ENCODE measurements around the gene VEGFC. TPM values are rescaled to one million over a fixed set of nuclear protein-coding genes. Genes with fewer than 3 reads are reported as not detected.

Gene VEGFC
- total RNA-seq, 5 donors from 2014 or later (not counting 1 experiment from before 2014, with no cell fraction given), result 0.13 to 0.18 TPM; not detected in 3

- WGBS (ENCODE audit: insufficient coverage), result no CpG with 5 or more reads among the region's 4 CpGs
Measured at GRCh38 chr4:176837169-176837895, 44.6 kb upstream of the VEGFC start.

DNA sequence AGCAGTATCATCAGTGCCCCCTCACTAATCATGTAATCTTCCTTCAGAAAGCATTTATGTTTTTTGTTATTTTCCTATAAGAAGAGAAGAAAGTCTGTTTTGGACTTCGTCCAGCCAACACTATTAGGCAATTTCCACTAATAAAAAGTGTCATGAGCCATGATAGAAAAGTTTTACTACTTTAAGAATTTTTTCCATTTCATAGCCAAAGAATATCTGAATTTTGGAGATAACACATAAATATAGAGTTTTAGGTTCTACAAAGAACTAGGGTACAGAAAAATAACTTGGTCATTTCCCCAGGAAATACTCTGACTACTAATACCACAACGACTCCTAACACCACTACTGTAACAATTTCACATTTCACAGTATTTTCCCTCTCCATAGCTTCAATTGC is 41.8 kb upstream of the VEGFC start:
- WGBS (ENCODE audit: insufficient coverage), result no CpG with 5 or more reads among the region's 2 CpGs
- CTCF ChIA-PET, result no interaction called here
- Histone ChIP-seq H3K4me1 (ENCODE audit: control insufficient read depth in 1 of 2, extremely low read depth in 1 of 2, insufficient read depth in 2 of 2, low read length in 2 of 2) (no peaks in the 10 kb centered on the region), H3K27me3 (replicated peaks in 1 of 2; ENCODE audit: control insufficient read depth in 2 of 2, extremely low read depth in 1 of 2, insufficient read depth in 2 of 2, low read length in 1 of 2) (no peaks in the 10 kb centered on the region), H3K4me3 (ENCODE audit: control insufficient read depth in 1 of 2, extremely low read depth in 1 of 2, low read length in 1 of 2) (no peak overlapping the region), H3K27ac (ENCODE audit: low read length) (no peak overlapping the region), H3K36me3 (ENCODE audit: control insufficient read depth in 2 of 2, extremely low read depth in 1 of 2, insufficient read depth in 1 of 2, low read length in 1 of 2) (no peaks in the 10 kb centered on the region), H3K9me3 (no peaks in the 10 kb centered on the region)
- POLR2A ChIA-PET, result no interaction called here
- H3K36me3 Mint-ChIP-seq, result no peaks in the 10 kb centered on the region
- no peak for DNase-seq
- H3K27me3 Mint-ChIP-seq, result no peaks in the 10 kb centered on the region
- ATAC-seq (replicated peaks in 1 of 4), result no peak
- H3K27ac Mint-ChIP-seq, result no peak overlapping the region
- H3K4me3 Mint-ChIP-seq, result no peak overlapping the region
- H3K4me1 Mint-ChIP-seq, result no peaks in the 10 kb centered on the region
- H3K9me3 Mint-ChIP-seq, result no peaks in the 10 kb centered on the region

More at GRCh38 chr4:176837169-176837895, 44.6 kb upstream of the VEGFC start:
- H3K27me3 Mint-ChIP-seq, result no peaks in the 10 kb centered on the region
- DNase-seq, result no peak
- H3K4me3 Mint-ChIP-seq, result no peak overlapping the region
- Histone ChIP-seq H3K9me3 (no peaks in the 10 kb centered on the region), H3K27ac (ENCODE audit: low read length) (no peak overlapping the region), H3K4me1 (ENCODE audit: control insufficient read depth in 1 of 2, extremely low read depth in 1 of 2, insufficient read depth in 2 of 2, low read length in 2 of 2) (no peaks in the 10 kb centered on the region), H3K36me3 (ENCODE audit: control insufficient read depth in 2 of 2, extremely low read depth in 1 of 2, insufficient read depth in 1 of 2, low read length in 1 of 2) (no peaks in the 10 kb centered on the region), H3K4me3 (ENCODE audit: control insufficient read depth in 1 of 2, extremely low read depth in 1 of 2, low read length in 1 of 2) (no peak overlapping the region), H3K27me3 (replicated peaks in 1 of 2; ENCODE audit: control insufficient read depth in 2 of 2, extremely low read depth in 1 of 2, insufficient read depth in 2 of 2, low read length in 1 of 2) (no peaks in the 10 kb centered on the region)
- no peak overlapping the region for H3K27ac Mint-ChIP-seq
- no peaks in the 10 kb centered on the region for H3K36me3 Mint-ChIP-seq
- ChIA-PET POLR2A (no interaction called here), CTCF (no interaction called here)
- no peak for ATAC-seq (replicated peaks in 1 of 4)
- H3K9me3 Mint-ChIP-seq, result no peaks in the 10 kb centered on the region
- no peaks in the 10 kb centered on the region for H3K4me1 Mint-ChIP-seq

GRCh38 chr4:176833400-176834175 is 40.9 kb upstream of the VEGFC start:
- DNase-seq (no peak), ATAC-seq (replicated peaks in 1 of 4) (no peak)
- H3K27me3 ChIP-seq (replicated peaks in 1 of 2; ENCODE audit: control insufficient read depth in 2 of 2, extremely low read depth in 1 of 2, insufficient read depth in 2 of 2, low read length in 1 of 2), result no peaks in the 10 kb centered on the region
- no peak overlapping the region for H3K27ac ChIP-seq (ENCODE audit: low read length)
- H3K9me3 ChIP-seq, result no peaks in the 10 kb centered on the region
- no peak overlapping the region for H3K4me3 ChIP-seq (ENCODE audit: control insufficient read depth in 1 of 2, extremely low read depth in 1 of 2, low read length in 1 of 2)
- no peak overlapping the region for H3K27ac Mint-ChIP-seq
- no peaks in the 10 kb centered on the region for H3K36me3 ChIP-seq (ENCODE audit: control insufficient read depth in 2 of 2, extremely low read depth in 1 of 2, insufficient read depth in 1 of 2, low read length in 1 of 2)
- no peaks in the 10 kb centered on the region for H3K36me3 Mint-ChIP-seq
- 100% methylated on average over 1 of the region's 4 CpGs for WGBS (ENCODE audit: insufficient coverage)
- no peaks in the 10 kb centered on the region for H3K27me3 Mint-ChIP-seq
- no peaks in the 10 kb centered on the region for H3K4me1 Mint-ChIP-seq
- H3K9me3 Mint-ChIP-seq, result peaks cover 0 to 3% (median 0%) of the 10 kb centered on the region in 3 donors
- no peaks in the 10 kb centered on the region for H3K4me1 ChIP-seq (ENCODE audit: control insufficient read depth in 1 of 2, extremely low read depth in 1 of 2, insufficient read depth in 2 of 2, low read length in 2 of 2)
- H3K4me3 Mint-ChIP-seq, result no peak overlapping the region
- ChIA-PET POLR2A (interaction anchor here in 1 of 2 donors (0.6 kb wide), 1 partner anchor 1489 kb away, joined by 3 read pairs; no protein-coding TSS in a partner anchor), CTCF (no interaction called here)

GRCh38 chr4:176830971-176831370 is 38.2 kb upstream of the VEGFC start:
- DNase-seq (no peak), ATAC-seq (replicated peaks in 1 of 4) (no peak)
- H3K9me3 Mint-ChIP-seq, result peaks cover 0 to 6% (median 3%) of the 10 kb centered on the region in 3 donors
- no peak overlapping the region for H3K4me3 Mint-ChIP-seq
- no peak overlapping the region for H3K4me3 ChIP-seq (ENCODE audit: control insufficient read depth in 1 of 2, extremely low read depth in 1 of 2, low read length in 1 of 2)
- ChIA-PET CTCF (no interaction called here), POLR2A (no interaction called here)
- no peaks in the 10 kb centered on the region for H3K36me3 Mint-ChIP-seq
- H3K4me1 Mint-ChIP-seq, result no peaks in the 10 kb centered on the region
- no peaks in the 10 kb centered on the region for H3K4me1 ChIP-seq (ENCODE audit: control insufficient read depth in 1 of 2, extremely low read depth in 1 of 2, insufficient read depth in 2 of 2, low read length in 2 of 2)
- WGBS (ENCODE audit: insufficient coverage), result 97% methylated on average over 5 of the region's 6 CpGs
- H3K27me3 Mint-ChIP-seq, result no peaks in the 10 kb centered on the region
- no peak overlapping the region for H3K27ac ChIP-seq (ENCODE audit: low read length)
- no peaks in the 10 kb centered on the region for H3K9me3 ChIP-seq
- no peaks in the 10 kb centered on the region for H3K27me3 ChIP-seq (replicated peaks in 1 of 2; ENCODE audit: control insufficient read depth in 2 of 2, extremely low read depth in 1 of 2, insufficient read depth in 2 of 2, low read length in 1 of 2)
- no peaks in the 10 kb centered on the region for H3K36me3 ChIP-seq (ENCODE audit: control insufficient read depth in 2 of 2, extremely low read depth in 1 of 2, insufficient read depth in 1 of 2, low read length in 1 of 2)
- H3K27ac Mint-ChIP-seq, result no peak overlapping the region

GRCh38 chr4:176825586-176825985 is 32.9 kb upstream of the VEGFC start:
- Histone ChIP-seq H3K9me3 (no peaks in the 10 kb centered on the region), H3K4me1 (ENCODE audit: control insufficient read depth in 1 of 2, extremely low read depth in 1 of 2, insufficient read depth in 2 of 2, low read length in 2 of 2) (no peaks in the 10 kb centered on the region), H3K36me3 (ENCODE audit: control insufficient read depth in 2 of 2, extremely low read depth in 1 of 2, insufficient read depth in 1 of 2, low read length in 1 of 2) (no peaks in the 10 kb centered on the region), H3K4me3 (ENCODE audit: control insufficient read depth in 1 of 2, extremely low read depth in 1 of 2, low read length in 1 of 2) (no peak overlapping the region), H3K27me3 (replicated peaks in 1 of 2; ENCODE audit: control insufficient read depth in 2 of 2, extremely low read depth in 1 of 2, insufficient read depth in 2 of 2, low read length in 1 of 2) (no peaks in the 10 kb centered on the region), H3K27ac (ENCODE audit: low read length) (no peak overlapping the region)
- DNase-seq, result no peak
- Mint-ChIP-seq H3K9me3 (peaks cover 0 to 6% (median 4%) of the 10 kb centered on the region in 3 donors), H3K4me1 (no peaks in the 10 kb centered on the region), H3K27ac (no peak overlapping the region), H3K4me3 (no peak overlapping the region), H3K27me3 (no peaks in the 10 kb centered on the region), H3K36me3 (no peaks in the 10 kb centered on the region)
- ChIA-PET POLR2A (no interaction called here), CTCF (no interaction called here)
- no peak for ATAC-seq (replicated peaks in 1 of 4)

DNA sequence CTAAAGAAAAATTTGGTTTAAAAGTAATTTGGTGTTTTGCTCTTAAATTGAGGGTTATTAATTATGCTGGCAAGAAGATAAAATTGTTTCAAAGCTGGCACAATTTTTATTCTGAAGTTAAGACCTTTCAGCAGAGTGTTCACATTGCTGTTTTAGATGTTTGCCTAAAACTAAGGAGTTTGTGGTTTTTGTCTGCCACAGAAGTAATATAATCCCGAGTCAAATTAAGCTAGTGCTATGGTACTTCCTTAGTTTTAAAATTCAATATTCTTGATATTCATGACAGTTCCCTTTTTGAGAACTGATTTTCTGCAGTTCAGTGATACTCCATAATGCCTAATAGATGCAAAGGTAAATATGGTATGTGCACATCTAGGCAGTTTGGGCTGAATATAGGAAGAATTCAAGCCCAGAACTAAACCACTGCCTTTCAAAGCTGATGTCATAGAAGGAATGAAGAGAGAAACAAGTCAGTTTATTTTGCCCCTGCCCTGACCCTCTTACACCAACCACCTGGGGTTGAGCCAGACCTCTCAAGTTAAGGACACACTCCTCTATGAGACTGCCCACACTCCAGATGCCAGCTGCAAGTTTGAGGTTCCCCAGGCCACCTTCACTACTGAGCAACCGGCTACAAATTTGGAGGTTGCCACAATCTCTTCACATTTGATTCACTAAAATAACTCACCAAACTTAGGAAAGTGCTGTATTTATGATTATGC is 32.1 kb upstream of the VEGFC start:
- no CpG with 5 or more reads among the region's 2 CpGs for WGBS (ENCODE audit: insufficient coverage)
- Mint-ChIP-seq H3K36me3 (no peaks in the 10 kb centered on the region), H3K9me3 (peaks cover 0 to 6% (median 4%) of the 10 kb centered on the region in 3 donors), H3K4me3 (no peak overlapping the region), H3K27me3 (no peaks in the 10 kb centered on the region), H3K27ac (no peak overlapping the region), H3K4me1 (no peaks in the 10 kb centered on the region)
- no peaks in the 10 kb centered on the region for H3K27me3 ChIP-seq (replicated peaks in 1 of 2; ENCODE audit: control insufficient read depth in 2 of 2, extremely low read depth in 1 of 2, insufficient read depth in 2 of 2, low read length in 1 of 2)
- no peak overlapping the region for H3K27ac ChIP-seq (ENCODE audit: low read length)
- POLR2A ChIA-PET, result no interaction called here
- DNase-seq (no peak), ATAC-seq (replicated peaks in 1 of 4) (no peak)
- CTCF ChIA-PET, result interaction anchor here in 1 of 2 donors (0.7 kb wide), 1 partner anchor 47 kb away, joined by 3 read pairs; no protein-coding TSS in a partner anchor
- no peaks in the 10 kb centered on the region for H3K36me3 ChIP-seq (ENCODE audit: control insufficient read depth in 2 of 2, extremely low read depth in 1 of 2, insufficient read depth in 1 of 2, low read length in 1 of 2)
- H3K4me1 ChIP-seq (ENCODE audit: control insufficient read depth in 1 of 2, extremely low read depth in 1 of 2, insufficient read depth in 2 of 2, low read length in 2 of 2), result no peaks in the 10 kb centered on the region
- no peaks in the 10 kb centered on the region for H3K9me3 ChIP-seq
- H3K4me3 ChIP-seq (ENCODE audit: control insufficient read depth in 1 of 2, extremely low read depth in 1 of 2, low read length in 1 of 2), result no peak overlapping the region
